GM18502 (cell line): ENCODE data around the gene COL11A2.
A peak's percentile ranks its signal among the peaks of the same experiment; 100 is the strongest.
"Not testable (repeated sequence)": the region's sequence is repeated elsewhere in the genome, so short reads cannot be mapped to it uniquely, and the experiment has no call there.

ENCODE experiments used
- ATAC-seq: cut with Tn5 transposase; IDR thresholded peaks from one replicate; pipeline ENCODE4 v1.9.1; 2021; ENCODE audit warnings: mild to moderate bottlenecking; ENCODE audit not compliant: unreplicated experiment, poor library complexity

COL11A2 gene

GRCh38 chr6:33192105-33192646 lies at the start of gene COL11A2:
Gene COL11A2 (minus strand): TSS chr6:33192467. CDS start chr6:33192240, 227 bp downstream.
- ATAC-seq, result no peak

- ATAC-seq, result no peak
Observed at GRCh38 chr6:33241968-33242367, 49.7 kb upstream of the COL11A2 start.

- ATAC-seq, result no peak
Observed at GRCh38 chr6:33237741-33238140, 45.5 kb upstream of the COL11A2 start.

GRCh38 chr6:33236852-33237251 lies 44.6 kb upstream of the COL11A2 start:
- no peak for ATAC-seq

GRCh38 chr6:33236328-33236727 lies 44.1 kb upstream of the COL11A2 start:
- no peak for ATAC-seq

- no peak for ATAC-seq
Observed at GRCh38 chr6:33235221-33235634, 43.0 kb upstream of the COL11A2 start.

GRCh38 chr6:33226503-33227120 lies 34.3 kb upstream of the COL11A2 start:
- not testable (repeated sequence) for ATAC-seq

- no peak for ATAC-seq
Observed at GRCh38 chr6:33217681-33218080, 25.4 kb upstream of the COL11A2 start.

- ATAC-seq, result no peak
Observed at GRCh38 chr6:33217246-33217645, 25.0 kb upstream of the COL11A2 start.

GRCh38 chr6:33216117-33216649 lies 23.9 kb upstream of the COL11A2 start:
- ATAC-seq, result no peak

GRCh38 chr6:33215271-33216116 lies 23.2 kb upstream of the COL11A2 start:
- ATAC-seq, result no peak

GRCh38 chr6:33213989-33214335 lies 21.7 kb upstream of the COL11A2 start:
- no peak for ATAC-seq

GRCh38 chr6:33213166-33213988 lies 21.1 kb upstream of the COL11A2 start:
- ATAC-seq, result no peak

- ATAC-seq, result no peak
Observed at GRCh38 chr6:33212857-33213165, 20.5 kb upstream of the COL11A2 start.

- no peak for ATAC-seq
Observed at GRCh38 chr6:33211666-33212422, 19.6 kb upstream of the COL11A2 start.

GRCh38 chr6:33211136-33211535 lies 18.9 kb upstream of the COL11A2 start:
- ATAC-seq, result no peak

- ATAC-seq, result no peak
Observed at GRCh38 chr6:33209856-33210255, 17.6 kb upstream of the COL11A2 start.

GRCh38 chr6:33208091-33208967 lies 16.1 kb upstream of the COL11A2 start, which contains the start of gene RING1:
Gene RING1 (plus strand): TSS chr6:33208500. CDS start chr6:33208823, 323 bp downstream.
- ATAC-seq, result peak; percentile 48

GRCh38 chr6:33207552-33208090 lies 15.4 kb upstream of the COL11A2 start:
- ATAC-seq, result peak; percentile 18
